OCI-LY3 (cell line): ENCODE data around the gene RDH8.

Source experiments
- CTCF ChIP-seq: fragments of 200-600, 300-600 bp; sonication (generic); IDR thresholded peaks from 2 replicates; pipeline ENCODE4 v1.5.1; 2014; ENCODE audit warnings: antibody characterized with exemption, low read length, low read depth
- EZH2phosphoT487 ChIP-seq: fragments of 200-600 bp; shearing (Covaris generic); IDR thresholded peaks from 2 replicates; pipeline ENCODE4 v1.6.1; 2018; ENCODE audit warnings: antibody characterized with exemption, mixed run types, low read depth

DNA sequence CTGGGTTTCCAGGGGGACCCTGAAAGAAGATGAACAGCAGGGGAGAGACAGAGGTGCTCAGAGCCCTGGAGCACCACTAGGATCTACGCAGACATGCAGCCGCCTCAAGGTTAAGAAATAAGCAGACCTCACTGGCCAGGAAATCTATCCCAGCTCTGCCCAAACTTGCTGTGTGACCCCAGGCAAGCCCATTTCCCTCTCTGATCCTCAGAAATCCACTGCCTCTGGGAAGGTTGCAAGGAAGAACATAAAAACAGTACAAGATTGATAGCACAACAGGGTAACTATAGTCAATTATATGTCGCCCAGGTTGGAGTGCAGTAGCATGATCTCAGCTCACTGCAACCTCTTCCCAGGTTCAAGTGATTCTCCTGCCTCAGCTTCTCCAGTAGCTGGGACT lies 23.8 kb upstream of the RDH8 start:
- no peak for TF ChIP-seq CTCF
- TF ChIP-seq EZH2phosphoT487, result no peak
